ENCODE data around the gene TAS2R40.
"Not testable (repeated sequence)": the region's sequence is repeated elsewhere in the genome, so short reads cannot be mapped to it uniquely, and the experiment has no call there.

Gene TAS2R40

DNA sequence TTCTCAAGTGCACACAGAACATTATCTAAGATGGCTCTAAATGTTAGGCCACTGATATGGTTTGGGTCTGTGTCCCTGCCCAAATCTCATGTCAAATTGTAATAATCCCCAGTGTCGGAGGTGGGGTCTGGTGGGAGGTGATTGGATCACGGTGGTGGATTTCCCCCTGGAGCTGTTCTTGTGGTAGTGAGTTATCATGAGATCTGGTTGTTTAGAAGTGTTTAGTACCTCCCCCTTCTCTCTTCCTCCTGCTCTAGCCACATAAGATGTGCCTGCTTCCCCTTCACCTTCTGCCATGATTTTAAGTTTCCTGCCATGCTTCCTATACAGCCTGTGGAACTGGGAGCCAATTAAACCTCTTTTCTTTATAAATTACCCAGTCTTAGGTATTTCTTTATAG lies 30.2 kb downstream of the TAS2R40 start:
- Histone ChIP-seq H3K36me3 (ENCODE audit: control insufficient read depth in 1 of 2, insufficient read depth in 2 of 2, low read length in 2 of 2) (no peaks in the 10 kb centered on the region), H3K27ac (ENCODE audit: low read length) (no peak overlapping the region), H3K9me3 (ENCODE audit: control insufficient read depth in 1 of 2, low read length in 2 of 2) (no peaks in the 10 kb centered on the region), H3K27me3 (ENCODE audit: low read depth, low read length) (no peaks in the 10 kb centered on the region), H3K4me3 (ENCODE audit: low read depth in 1 of 2, low read length in 2 of 2) (no peak overlapping the region), H3K4me1 (ENCODE audit: control insufficient read depth in 1 of 2, insufficient read depth in 2 of 2, low read length in 2 of 2) (no peaks in the 10 kb centered on the region)

DNA sequence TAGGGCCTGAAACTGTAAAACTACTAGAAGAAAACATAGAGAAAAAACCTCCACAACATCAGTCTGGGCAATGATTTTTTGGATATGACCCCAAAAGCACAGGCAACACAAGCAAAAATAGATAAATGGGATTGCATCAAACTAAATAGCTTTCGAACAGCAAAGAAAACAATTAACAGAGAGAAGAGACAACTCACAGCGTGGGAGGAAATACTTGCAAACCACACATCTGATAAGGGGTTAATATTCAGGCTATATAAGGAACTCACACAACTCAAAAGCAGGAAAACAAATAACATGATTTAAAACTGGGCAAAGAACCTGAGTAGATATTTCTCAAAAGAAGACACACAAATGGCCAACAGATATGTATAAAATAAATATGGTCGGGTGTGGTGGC lies 33.7 kb downstream of the TAS2R40 start:
- Histone ChIP-seq H3K9me3 (ENCODE audit: control insufficient read depth in 1 of 2, low read length in 2 of 2) (no peaks in the 10 kb centered on the region), H3K36me3 (ENCODE audit: control insufficient read depth in 1 of 2, insufficient read depth in 2 of 2, low read length in 2 of 2) (no peaks in the 10 kb centered on the region), H3K4me1 (ENCODE audit: control insufficient read depth in 1 of 2, insufficient read depth in 2 of 2, low read length in 2 of 2) (no peaks in the 10 kb centered on the region), H3K4me3 (ENCODE audit: low read depth in 1 of 2, low read length in 2 of 2) (no peak overlapping the region), H3K27ac (ENCODE audit: low read length) (no peak overlapping the region), H3K27me3 (ENCODE audit: low read depth, low read length) (no peaks in the 10 kb centered on the region)

DNA sequence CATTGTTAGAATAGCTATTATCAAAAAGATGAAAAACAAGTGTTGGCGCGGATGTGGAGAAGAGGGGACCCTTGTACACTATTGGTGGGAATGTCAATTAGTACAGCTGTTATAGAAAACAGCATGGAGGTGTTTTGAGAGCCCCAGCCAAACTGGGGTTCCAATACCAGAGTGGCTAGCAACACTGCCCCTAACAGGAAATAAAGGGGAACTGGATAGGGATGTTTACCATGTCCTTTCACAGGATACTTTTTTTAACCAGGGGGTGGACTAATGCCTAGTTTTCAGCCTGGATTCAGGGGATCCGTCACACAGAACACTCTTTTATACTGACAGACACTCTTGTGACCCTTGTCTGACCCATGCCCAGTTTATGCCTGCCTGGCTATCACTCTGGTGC lies 34.5 kb downstream of the TAS2R40 start:
- no peaks in the 10 kb centered on the region for H3K9me3 ChIP-seq (ENCODE audit: control insufficient read depth in 1 of 2, low read length in 2 of 2)
- no peak overlapping the region for H3K4me3 ChIP-seq (ENCODE audit: low read depth in 1 of 2, low read length in 2 of 2)
- H3K27me3 ChIP-seq (ENCODE audit: low read depth, low read length), result no peaks in the 10 kb centered on the region
- no peaks in the 10 kb centered on the region for H3K36me3 ChIP-seq (ENCODE audit: control insufficient read depth in 1 of 2, insufficient read depth in 2 of 2, low read length in 2 of 2)
- no peak overlapping the region for H3K27ac ChIP-seq (ENCODE audit: low read length)
- H3K4me1 ChIP-seq (ENCODE audit: control insufficient read depth in 1 of 2, insufficient read depth in 2 of 2, low read length in 2 of 2), result no peaks in the 10 kb centered on the region

DNA sequence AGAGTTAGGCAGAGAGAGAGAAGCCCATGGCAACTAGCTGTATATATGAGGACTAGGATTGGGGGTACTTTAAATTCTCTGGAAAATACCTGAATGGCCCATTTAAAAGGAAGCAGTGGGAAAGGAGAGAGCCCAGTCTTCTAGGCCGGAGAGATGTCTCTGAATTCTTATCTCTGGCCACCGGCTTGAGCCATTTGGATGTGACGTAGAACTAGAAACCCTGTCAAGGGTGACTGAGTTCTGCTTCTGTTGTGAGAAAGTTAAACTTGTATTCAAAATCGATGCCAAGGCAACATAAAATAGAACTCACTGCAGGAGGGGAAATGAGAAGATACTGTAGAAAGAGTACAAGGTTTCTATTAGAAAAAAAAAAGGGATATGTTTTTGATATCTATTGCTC lies 35.1 kb downstream of the TAS2R40 start:
- H3K27me3 ChIP-seq (ENCODE audit: low read depth, low read length), result no peaks in the 10 kb centered on the region
- no peak overlapping the region for H3K4me3 ChIP-seq (ENCODE audit: low read depth in 1 of 2, low read length in 2 of 2)
- no peak overlapping the region for H3K27ac ChIP-seq (ENCODE audit: low read length)
- no peaks in the 10 kb centered on the region for H3K9me3 ChIP-seq (ENCODE audit: control insufficient read depth in 1 of 2, low read length in 2 of 2)
- H3K4me1 ChIP-seq (ENCODE audit: control insufficient read depth in 1 of 2, insufficient read depth in 2 of 2, low read length in 2 of 2), result no peaks in the 10 kb centered on the region
- H3K36me3 ChIP-seq (ENCODE audit: control insufficient read depth in 1 of 2, insufficient read depth in 2 of 2, low read length in 2 of 2), result no peaks in the 10 kb centered on the region

DNA sequence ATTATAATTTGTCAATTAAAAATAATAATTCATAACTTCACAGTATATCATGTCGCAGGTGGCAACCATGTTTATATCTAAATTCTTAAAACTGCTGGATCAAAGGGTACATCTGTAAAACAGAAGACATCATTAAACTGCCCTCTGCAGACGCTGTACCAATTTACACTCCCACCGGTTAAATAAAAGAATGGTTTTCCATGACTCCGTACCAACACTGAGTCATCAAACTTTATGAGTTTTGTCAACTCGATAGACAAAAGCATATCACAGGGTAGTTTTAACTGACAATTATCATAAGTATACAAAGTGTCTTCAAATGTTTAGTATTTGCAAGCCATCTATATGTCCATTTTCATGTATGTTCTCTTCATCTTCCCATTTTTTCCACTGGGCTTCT lies 35.7 kb downstream of the TAS2R40 start:
- H3K27me3 ChIP-seq (ENCODE audit: low read depth, low read length), result no peaks in the 10 kb centered on the region
- no peak overlapping the region for H3K4me3 ChIP-seq (ENCODE audit: low read depth in 1 of 2, low read length in 2 of 2)
- no peaks in the 10 kb centered on the region for H3K36me3 ChIP-seq (ENCODE audit: control insufficient read depth in 1 of 2, insufficient read depth in 2 of 2, low read length in 2 of 2)
- H3K4me1 ChIP-seq (ENCODE audit: control insufficient read depth in 1 of 2, insufficient read depth in 2 of 2, low read length in 2 of 2), result no peaks in the 10 kb centered on the region
- no peaks in the 10 kb centered on the region for H3K9me3 ChIP-seq (ENCODE audit: control insufficient read depth in 1 of 2, low read length in 2 of 2)
- no peak overlapping the region for H3K27ac ChIP-seq (ENCODE audit: low read length)

DNA sequence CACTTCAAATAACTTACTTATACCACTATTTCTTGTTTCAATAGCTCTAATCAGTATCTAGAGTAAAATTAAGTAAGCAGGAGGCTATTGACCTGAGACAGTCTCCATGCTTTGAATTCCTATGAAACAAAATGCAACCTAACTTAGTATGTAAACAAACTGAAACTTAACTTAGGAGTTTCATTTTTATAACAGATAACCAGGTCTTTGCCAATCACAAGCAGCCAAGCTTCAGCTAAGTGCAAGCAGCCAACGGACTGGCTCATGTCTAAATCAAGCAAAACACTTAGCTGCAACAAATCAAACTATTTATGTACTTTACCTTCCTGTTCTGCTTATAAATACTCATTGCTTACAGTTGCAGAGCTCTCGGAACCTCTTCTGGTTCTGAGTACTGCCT lies 37.0 kb downstream of the TAS2R40 start:
- Histone ChIP-seq H3K4me1 (ENCODE audit: control insufficient read depth in 1 of 2, insufficient read depth in 2 of 2, low read length in 2 of 2) (no peaks in the 10 kb centered on the region), H3K4me3 (ENCODE audit: low read depth in 1 of 2, low read length in 2 of 2) (peak overlapping the region in 1 of 2 donors; percentile 46), H3K9me3 (ENCODE audit: control insufficient read depth in 1 of 2, low read length in 2 of 2) (no peaks in the 10 kb centered on the region), H3K27ac (ENCODE audit: low read length) (no peak overlapping the region), H3K27me3 (ENCODE audit: low read depth, low read length) (no peaks in the 10 kb centered on the region), H3K36me3 (ENCODE audit: control insufficient read depth in 1 of 2, insufficient read depth in 2 of 2, low read length in 2 of 2) (no peaks in the 10 kb centered on the region)

DNA sequence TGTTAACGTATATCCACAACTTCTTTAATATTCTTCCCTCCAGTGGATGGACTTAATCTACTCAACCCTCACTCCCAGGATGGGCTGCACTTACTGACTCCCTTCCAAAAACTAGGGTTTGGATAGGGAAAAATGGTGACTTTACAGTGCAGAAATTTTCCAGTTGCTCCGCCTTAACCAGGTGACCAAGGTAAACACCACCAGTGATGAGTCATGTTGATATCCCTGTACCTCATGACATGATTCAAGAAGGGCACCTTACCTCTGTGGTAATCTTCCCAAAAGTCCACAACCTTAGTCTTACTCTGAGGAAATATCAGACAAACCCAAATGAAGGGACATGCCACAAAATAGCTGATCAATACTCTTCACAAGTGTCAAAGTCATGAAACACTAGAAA lies 37.9 kb downstream of the TAS2R40 start:
- Histone ChIP-seq H3K9me3 (ENCODE audit: control insufficient read depth in 1 of 2, low read length in 2 of 2) (no peaks in the 10 kb centered on the region), H3K4me3 (ENCODE audit: low read depth in 1 of 2, low read length in 2 of 2) (no peak overlapping the region), H3K27me3 (ENCODE audit: low read depth, low read length) (no peaks in the 10 kb centered on the region), H3K4me1 (ENCODE audit: control insufficient read depth in 1 of 2, insufficient read depth in 2 of 2, low read length in 2 of 2) (peaks cover 5 to 6% of the 10 kb centered on the region in 2 donors), H3K27ac (ENCODE audit: low read length) (no peak overlapping the region), H3K36me3 (ENCODE audit: control insufficient read depth in 1 of 2, insufficient read depth in 2 of 2, low read length in 2 of 2) (no peaks in the 10 kb centered on the region)

DNA sequence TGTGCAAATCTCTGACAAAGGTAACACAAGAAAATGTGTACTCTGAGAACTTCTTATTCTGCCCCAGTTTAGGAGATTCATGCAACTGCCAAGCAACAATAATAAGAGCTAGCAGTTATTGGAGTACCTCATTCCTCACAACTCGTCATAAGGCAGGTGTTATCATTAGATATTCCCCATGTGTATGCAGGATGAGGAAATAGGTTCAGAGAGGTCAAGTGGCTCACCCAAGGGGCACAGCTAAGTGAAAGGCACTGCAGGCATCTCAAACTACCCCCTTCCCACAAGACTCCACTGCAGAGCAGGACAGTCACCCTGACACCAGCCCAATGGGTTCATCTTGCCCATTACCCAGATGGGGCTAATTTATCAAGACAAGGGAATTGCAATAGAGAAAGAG lies 40.1 kb downstream of the TAS2R40 start:
- no peaks in the 10 kb centered on the region for H3K9me3 ChIP-seq (ENCODE audit: control insufficient read depth in 1 of 2, low read length in 2 of 2)
- H3K36me3 ChIP-seq (ENCODE audit: control insufficient read depth in 1 of 2, insufficient read depth in 2 of 2, low read length in 2 of 2), result peaks cover under 1 to 3% of the 10 kb centered on the region in 2 donors
- H3K27me3 ChIP-seq (ENCODE audit: low read depth, low read length), result no peaks in the 10 kb centered on the region
- H3K4me1 ChIP-seq (ENCODE audit: control insufficient read depth in 1 of 2, insufficient read depth in 2 of 2, low read length in 2 of 2), result peaks cover 7 to 10% of the 10 kb centered on the region in 2 donors
- no peak overlapping the region for H3K4me3 ChIP-seq (ENCODE audit: low read depth in 1 of 2, low read length in 2 of 2)
- H3K27ac ChIP-seq (ENCODE audit: low read length), result no peak overlapping the region

DNA sequence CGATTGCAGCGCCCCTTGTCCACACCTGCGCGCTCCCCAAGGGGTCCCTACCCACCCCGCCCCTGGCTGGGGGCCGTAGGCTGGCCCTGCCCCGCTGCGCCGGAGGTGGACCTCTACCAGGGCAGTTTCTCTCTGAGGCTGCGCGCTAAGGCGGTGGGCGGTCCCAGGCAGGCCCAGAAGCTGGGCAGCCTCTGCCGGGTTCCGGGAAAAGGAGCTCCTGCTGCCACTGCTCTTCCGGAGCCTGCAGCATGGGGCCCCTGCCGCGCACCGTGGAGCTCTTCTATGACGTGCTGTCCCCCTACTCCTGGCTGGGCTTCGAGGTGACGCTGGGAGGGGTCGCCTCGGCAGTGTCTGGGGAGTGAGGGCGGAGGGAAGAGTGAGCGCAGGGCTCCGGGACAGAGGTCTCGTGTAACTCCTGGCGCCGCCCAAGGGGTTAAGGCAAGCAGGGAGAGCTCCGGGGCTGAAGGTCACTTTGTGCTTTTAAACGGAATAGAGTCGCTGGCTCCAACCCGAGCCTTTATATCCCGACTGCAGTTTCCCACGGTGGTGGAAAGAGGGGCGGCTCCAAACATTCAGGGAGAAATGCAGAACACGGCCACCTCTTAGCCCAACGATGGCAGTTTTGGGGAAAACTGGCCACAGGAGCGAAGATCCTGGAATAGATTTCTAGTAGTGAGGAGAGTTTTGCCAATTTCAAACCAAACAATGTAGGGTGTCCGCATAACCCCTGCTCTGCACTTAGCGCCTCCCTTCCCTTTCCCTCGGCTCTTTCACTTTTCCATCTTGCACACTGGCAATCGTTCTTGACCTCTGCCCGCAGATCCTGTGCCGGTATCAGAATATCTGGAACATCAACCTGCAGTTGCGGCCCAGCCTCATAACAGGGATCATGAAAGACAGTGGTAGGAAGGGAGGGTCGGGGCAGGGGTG lies 41.7 kb downstream of the TAS2R40 start, which contains the start of gene GSTK1:
TSS of gene GSTK1 (plus strand) at position 176 of the 930 bp plus-strand sequence. CDS start at position 249, 73 bp downstream.
- H3K4me1 ChIP-seq (ENCODE audit: control insufficient read depth in 1 of 2, insufficient read depth in 2 of 2, low read length in 2 of 2), result peaks cover 7 to 10% of the 10 kb centered on the region in 2 donors
- H3K4me3 ChIP-seq (ENCODE audit: low read depth in 1 of 2, low read length in 2 of 2), result peak within 1 kb of the TSS; percentile 82 to 94
- peak within 1 kb of the TSS; percentile 81 for H3K27ac ChIP-seq (ENCODE audit: low read length)
- peaks cover 14 to 19% of the 10 kb centered on the region in 2 donors for H3K36me3 ChIP-seq (ENCODE audit: control insufficient read depth in 1 of 2, insufficient read depth in 2 of 2, low read length in 2 of 2)
- H3K9me3 ChIP-seq (ENCODE audit: control insufficient read depth in 1 of 2, low read length in 2 of 2), result no peaks in the 10 kb centered on the region
- H3K27me3 ChIP-seq (ENCODE audit: low read depth, low read length), result no peaks in the 10 kb centered on the region

DNA sequence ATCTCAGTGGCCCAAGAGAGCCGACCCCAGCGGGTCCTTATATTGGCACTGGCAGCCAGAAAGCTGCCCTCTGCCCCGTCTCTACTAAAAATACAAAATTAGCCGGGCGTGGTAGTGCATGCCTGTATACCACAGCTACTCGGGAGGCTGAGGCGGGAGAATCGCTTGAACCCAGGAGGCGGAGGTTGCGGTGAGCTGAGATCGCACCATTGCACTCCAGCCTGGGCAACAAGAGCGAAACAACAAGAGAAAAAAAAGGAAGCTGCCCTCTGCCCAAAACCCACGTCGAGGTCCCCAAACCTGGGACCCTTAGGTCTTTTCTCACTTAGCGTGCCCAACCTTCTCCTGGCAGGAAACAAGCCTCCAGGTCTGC lies 42.3 kb downstream of the TAS2R40 start:
- H3K27ac ChIP-seq (ENCODE audit: low read length), result peak overlapping the region; percentile 81
- not testable (repeated sequence) for H3K4me1 ChIP-seq (ENCODE audit: control insufficient read depth in 1 of 2, insufficient read depth in 2 of 2, low read length in 2 of 2); H3K9me3 ChIP-seq (ENCODE audit: control insufficient read depth in 1 of 2, low read length in 2 of 2); H3K27me3 ChIP-seq (ENCODE audit: low read depth, low read length)
- H3K36me3 ChIP-seq (ENCODE audit: control insufficient read depth in 1 of 2, insufficient read depth in 2 of 2, low read length in 2 of 2), result peaks cover 21 to 26% of the 10 kb centered on the region in 2 donors
- peak overlapping the region; percentile 82 to 94 for H3K4me3 ChIP-seq (ENCODE audit: low read depth in 1 of 2, low read length in 2 of 2)

DNA sequence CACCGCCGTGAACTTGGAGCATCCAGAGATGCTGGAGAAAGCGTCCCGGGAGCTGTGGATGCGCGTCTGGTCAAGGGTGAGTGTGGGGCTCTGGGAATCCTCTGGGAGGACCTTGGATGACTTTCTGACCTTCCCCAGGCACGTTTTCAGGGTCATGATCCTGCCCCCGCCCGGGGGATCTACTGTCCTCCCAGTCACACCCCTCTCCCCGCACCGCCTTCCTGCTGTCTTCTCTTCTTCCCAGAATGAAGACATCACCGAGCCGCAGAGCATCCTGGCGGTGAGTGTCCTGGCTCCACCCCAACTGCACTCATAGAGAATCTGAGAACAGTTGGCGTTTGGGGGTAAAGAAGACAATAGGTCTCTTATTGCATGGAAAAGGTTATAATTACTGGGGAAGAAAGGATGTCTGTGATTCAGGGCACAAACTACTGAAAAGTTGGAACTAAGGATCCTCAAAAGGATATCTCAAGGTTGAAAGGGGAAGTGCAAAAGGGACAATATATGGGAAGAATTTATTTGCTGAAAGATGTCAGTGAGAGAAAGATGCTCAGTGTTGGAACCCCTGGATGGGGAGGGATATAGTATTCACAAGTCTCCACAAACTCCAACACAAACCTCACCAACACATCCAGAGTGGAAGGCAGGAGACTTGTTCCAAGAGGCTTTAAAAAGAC lies 43.3 kb downstream of the TAS2R40 start:
- Histone ChIP-seq H3K9me3 (ENCODE audit: control insufficient read depth in 1 of 2, low read length in 2 of 2) (no peaks in the 10 kb centered on the region), H3K4me1 (ENCODE audit: control insufficient read depth in 1 of 2, insufficient read depth in 2 of 2, low read length in 2 of 2) (peaks cover 7 to 10% of the 10 kb centered on the region in 2 donors), H3K36me3 (ENCODE audit: control insufficient read depth in 1 of 2, insufficient read depth in 2 of 2, low read length in 2 of 2) (peaks cover 30 to 34% of the 10 kb centered on the region in 2 donors), H3K27ac (ENCODE audit: low read length) (peak overlapping the region; percentile 55), H3K4me3 (ENCODE audit: low read depth in 1 of 2, low read length in 2 of 2) (peak overlapping the region; percentile 82 to 94), H3K27me3 (ENCODE audit: low read depth, low read length) (no peaks in the 10 kb centered on the region)
